ENCODE results near the gene SATB2. TPM values are rescaled to one million over a fixed set of nuclear protein-coding genes. Genes with fewer than 3 reads are reported as not detected.

The SATB2 gene
- 1.4 and 1.8 TPM in 2 replicates for total RNA-seq

GRCh38 chr2:199457147-199458008 lies at the start of gene SATB2:
Gene SATB2, minus strand, starts transcription at chr2:199457939. Its CDS starts 1,902 bp downstream, at chr2:199456037.

Data from cardiac ventricle fibroblast (primary cell).